ENCODE results near the gene LNP1.
"Not testable (repeated sequence)": the region's sequence is repeated elsewhere in the genome, so short reads cannot be mapped to it uniquely, and the experiment has no call there.

LNP1 gene

GRCh38 chr3:100437721-100438622 is 36.6 kb downstream of the LNP1 start:
- no peak for DNase-seq

- DNase-seq: no peak
Observed at GRCh38 chr3:100438623-100438974, 37.3 kb downstream of the LNP1 start.

- DNase-seq: no peak
Observed at GRCh38 chr3:100440895-100441294, 39.6 kb downstream of the LNP1 start.

GRCh38 chr3:100443690-100444089 is 42.4 kb downstream of the LNP1 start:
- DNase-seq: no peak

- not testable (repeated sequence) for DNase-seq
Observed at GRCh38 chr3:100447067-100447466, 45.7 kb downstream of the LNP1 start.

GRCh38 chr3:100448079-100448478 is 46.7 kb downstream of the LNP1 start:
- no peak for DNase-seq

- DNase-seq: no peak
Observed at GRCh38 chr3:100449214-100449613, 47.9 kb downstream of the LNP1 start.

- no peak for DNase-seq
Observed at GRCh38 chr3:100454677-100455076, 53.3 kb downstream of the LNP1 start.

- DNase-seq: no peak
Observed at GRCh38 chr3:100455841-100456550, 54.7 kb downstream of the LNP1 start.

GRCh38 chr3:100456745-100457144 is 55.4 kb downstream of the LNP1 start:
- DNase-seq: no peak

GRCh38 chr3:100457811-100458210 is 56.5 kb downstream of the LNP1 start:
- no peak for DNase-seq

GRCh38 chr3:100458814-100459213 is 57.5 kb downstream of the LNP1 start:
- DNase-seq: no peak

- peak; percentile 4 for DNase-seq
Observed at GRCh38 chr3:100463002-100463401, 61.7 kb downstream of the LNP1 start.

- no peak for DNase-seq
Observed at GRCh38 chr3:100463646-100464155, 62.4 kb downstream of the LNP1 start.

- DNase-seq: no peak
Observed at GRCh38 chr3:100465892-100466777, 64.8 kb downstream of the LNP1 start.

GRCh38 chr3:100467133-100467532 is 65.8 kb downstream of the LNP1 start:
- no peak for DNase-seq

- DNase-seq: no peak
Observed at GRCh38 chr3:100468676-100469075, 67.3 kb downstream of the LNP1 start.

- no peak for DNase-seq
Observed at GRCh38 chr3:100470951-100471350, 69.6 kb downstream of the LNP1 start.

- no peak for DNase-seq
Observed at GRCh38 chr3:100471444-100471843, 70.1 kb downstream of the LNP1 start.

- DNase-seq: not testable (repeated sequence)
Observed at GRCh38 chr3:100477851-100478360, 76.6 kb downstream of the LNP1 start.

GRCh38 chr3:100478521-100478920 is 77.2 kb downstream of the LNP1 start:
- DNase-seq: not testable (repeated sequence)

GRCh38 chr3:100480081-100480480 is 78.7 kb downstream of the LNP1 start:
- no peak for DNase-seq

- DNase-seq: no peak
Observed at GRCh38 chr3:100482176-100482575, 80.8 kb downstream of the LNP1 start.

Measured in NCI-H1694 (cell line).